Esophagus muscularis mucosa (tissue), 4 donors: Measurements from ENCODE around the gene SLC6A16.

ENCODE experiments used
- CTCF ChIP-seq, 3 experiments: fragments of 200-600 bp in 2 of 3; fragments of 450-650 bp in 1 of 3; sonication (generic) in 2 of 3; IDR thresholded peaks; one replicate each; pipeline ENCODE4 v1.5.1; 2017 to 2019; ENCODE audit warnings: antibody characterized with exemption in 3 of 3, mild to moderate bottlenecking in 2 of 3, moderate library complexity in 1 of 3
- EP300 ChIP-seq: sonication (generic); formaldehyde crosslinking; IDR thresholded peaks from one replicate; pipeline ENCODE4 v1.6.1; 2017; ENCODE audit warnings: antibody characterized with exemption
- POLR2A ChIP-seq: fragments of 450-650 bp; IDR thresholded peaks from one replicate; pipeline ENCODE4 v1.6.1; 2017; ENCODE audit warnings: antibody characterized with exemption, moderate library complexity, mild to moderate bottlenecking, low read depth
- POLR2AphosphoS5 ChIP-seq, 2 donors: sonication (generic); formaldehyde crosslinking; IDR thresholded peaks; one replicate each; pipeline ENCODE4 v1.6.1; 2017; ENCODE audit warnings: antibody characterized with exemption in 2 of 2

GRCh38 chr19:49243129-49243528 is 81.9 kb downstream of the SLC6A16 start:
- TF ChIP-seq EP300: no peak
- no peak for TF ChIP-seq POLR2A
- no peak for TF ChIP-seq CTCF (IDR thresholded peaks at IDR 0.05)
- no peak for TF ChIP-seq POLR2AphosphoS5 (IDR thresholded peaks at IDR 0.05)
